HEK293 (cell line): Measurements from ENCODE around the gene VWC2L.

ENCODE experiments used
- CTCF ChIA-PET: fragments of 350-600 bp; formaldehyde crosslinking; extraction: SDS; loops from one replicate; lab custom pipeline; 2021; ENCODE audit warnings: antibody characterized with exemption; lab: Yijun Ruan, JAX
- POLR2A ChIA-PET: fragments of 300-600 bp; formaldehyde crosslinking; extraction: SDS; loops from one replicate; lab custom pipeline; 2020; ENCODE audit warnings: antibody characterized with exemption, inconsistent platforms; lab: Yijun Ruan, JAX
- H3K27ac ChIP-seq: fragments of 200-500 bp; sonication (Bioruptor generic); 2 replicates; pipeline ENCODE4 v1.5.1; 2014; ENCODE audit warnings: low read depth, low read length, control low read depth, inconsistent platforms; ENCODE audit errors: extremely low read depth
- H3K36me3 ChIP-seq, 2 experiments: fragments of 200-500 bp in 1 of 2; sonication (Bioruptor generic) in 1 of 2; 1 replicate in 1 of 2; 2 replicates in 1 of 2; pipeline ENCODE4 v1.5.1; 2014 to 2017; ENCODE audit warnings: inconsistent platforms in 2 of 2, low read length in 2 of 2; ENCODE audit not compliant: control insufficient read depth in 2 of 2, insufficient read depth in 1 of 2
- H3K4me1 ChIP-seq: fragments of 200-500 bp; sonication (Bioruptor generic); 2 replicates; pipeline ENCODE4 v1.5.1; 2014; ENCODE audit warnings: mild to moderate bottlenecking, low read length, inconsistent platforms; ENCODE audit not compliant: control insufficient read depth, insufficient read depth
- H3K4me3 ChIP-seq: 2 replicates; pipeline ENCODE4 v1.5.1; 2011; ENCODE audit warnings: low read depth, mild to moderate bottlenecking, control low read depth, low read length, moderate library complexity
- H3K9me3 ChIP-seq: fragments of 200-500 bp; sonication (Bioruptor generic); 2 replicates; pipeline ENCODE4 v1.5.1; 2014; ENCODE audit warnings: low read depth, low read length, inconsistent platforms; ENCODE audit not compliant: control insufficient read depth, insufficient read depth
- CTCF ChIP-seq: fragments of 450-650 bp; formaldehyde crosslinking; IDR thresholded peaks from 2 replicates; pipeline ENCODE4 v1.5.1; 2016; ENCODE audit warnings: missing biosample characterization, missing genetic modification characterization
- GLI4 ChIP-seq: fragments of 450-650 bp; formaldehyde crosslinking; IDR thresholded peaks from 2 replicates; pipeline ENCODE4 v1.5.1; 2016; ENCODE audit warnings: missing biosample characterization, missing genetic modification characterization
- OVOL3 ChIP-seq: fragments of 450-650 bp; formaldehyde crosslinking; IDR thresholded peaks from 2 replicates; pipeline ENCODE4 v1.5.1; 2016; ENCODE audit warnings: missing biosample characterization, missing genetic modification characterization
- PRDM1 ChIP-seq: fragments of 450-650 bp; formaldehyde crosslinking; IDR thresholded peaks from 2 replicates; pipeline ENCODE4; 2016; ENCODE audit warnings: missing biosample characterization, missing genetic modification characterization
- REPIN1 ChIP-seq: fragments of 450-650 bp; formaldehyde crosslinking; IDR thresholded peaks from 2 replicates; pipeline ENCODE4 v1.5.1; 2017; ENCODE audit warnings: missing biosample characterization, missing genetic modification characterization, low read depth
- ZBTB49 ChIP-seq: fragments of 450-650 bp; formaldehyde crosslinking; IDR thresholded peaks from 2 replicates; pipeline ENCODE4 v1.5.1; 2016; ENCODE audit warnings: missing biosample characterization, missing genetic modification characterization, low read depth
- ZNF10 ChIP-seq: fragments of 450-650 bp; formaldehyde crosslinking; IDR thresholded peaks from 2 replicates; pipeline ENCODE4 v1.5.1; 2017; ENCODE audit warnings: missing biosample characterization, missing genetic modification characterization
- ZNF112 ChIP-seq: fragments of 450-650 bp; formaldehyde crosslinking; IDR thresholded peaks from 2 replicates; pipeline ENCODE4 v1.5.0; 2017; ENCODE audit warnings: missing biosample characterization, missing genetic modification characterization
- ZNF174 ChIP-seq: fragments of 450-650 bp; formaldehyde crosslinking; IDR thresholded peaks from 2 replicates; pipeline ENCODE4 v1.5.0; 2017; ENCODE audit warnings: missing biosample characterization, mild to moderate bottlenecking, missing genetic modification characterization
- ZNF266 ChIP-seq: fragments of 450-650 bp; formaldehyde crosslinking; IDR thresholded peaks from 2 replicates; pipeline ENCODE4 v1.5.1; 2016; ENCODE audit warnings: missing biosample characterization, missing genetic modification characterization, low read depth
- ZNF350 ChIP-seq: fragments of 450-650 bp; formaldehyde crosslinking; IDR thresholded peaks from 2 replicates; pipeline ENCODE4 v1.5.0; 2017; ENCODE audit warnings: missing biosample characterization, mild to moderate bottlenecking, missing genetic modification characterization
- ZNF354C ChIP-seq: fragments of 450-650 bp; formaldehyde crosslinking; IDR thresholded peaks from 2 replicates; pipeline ENCODE4 v1.5.1; 2016; ENCODE audit warnings: missing biosample characterization, missing genetic modification characterization, low read depth, borderline replicate concordance
- ZNF510 ChIP-seq: fragments of 450-650 bp; formaldehyde crosslinking; IDR thresholded peaks from 2 replicates; pipeline ENCODE4 v1.5.1; 2018; ENCODE audit warnings: mild to moderate bottlenecking, missing genetic modification characterization, missing biosample characterization; ENCODE audit not compliant: insufficient replicate concordance
- ZNF654 ChIP-seq: fragments of 450-650 bp; formaldehyde crosslinking; IDR thresholded peaks from 2 replicates; pipeline ENCODE4 v1.5.1; 2016; ENCODE audit warnings: low read depth, missing biosample characterization, missing genetic modification characterization
- ZNF677 ChIP-seq: fragments of 450-650 bp; IDR thresholded peaks from 2 replicates; pipeline ENCODE4 v1.5.0; 2018; ENCODE audit warnings: missing biosample characterization, mild to moderate bottlenecking, missing genetic modification characterization, moderate library complexity
- ZNF692 ChIP-seq: fragments of 450-650 bp; formaldehyde crosslinking; IDR thresholded peaks from 2 replicates; pipeline ENCODE4 v1.5.1; 2016; ENCODE audit warnings: missing biosample characterization, missing genetic modification characterization
- ZNF707 ChIP-seq: fragments of 450-650 bp; formaldehyde crosslinking; IDR thresholded peaks from 2 replicates; pipeline ENCODE4 v1.5.1; 2016; ENCODE audit warnings: missing biosample characterization, missing genetic modification characterization
- ZNF791 ChIP-seq: fragments of 450-650 bp; formaldehyde crosslinking; IDR thresholded peaks from 2 replicates; pipeline ENCODE4 v1.5.1; 2016; ENCODE audit warnings: missing biosample characterization, missing genetic modification characterization
- ZNF830 ChIP-seq: fragments of 450-650 bp; IDR thresholded peaks from 2 replicates; pipeline ENCODE4 v1.5.0; 2018; ENCODE audit warnings: missing biosample characterization, missing genetic modification characterization, low read depth, mild to moderate bottlenecking, moderate library complexity
- ZXDB ChIP-seq: fragments of 450-650 bp; formaldehyde crosslinking; IDR thresholded peaks from 2 replicates; pipeline ENCODE4 v1.5.1; 2016; ENCODE audit warnings: missing biosample characterization, missing genetic modification characterization
- TF ChIP-seq, protein P1 (sequence below): fragments of 450-650 bp; formaldehyde crosslinking; IDR thresholded peaks from 2 replicates; pipeline ENCODE4 v1.5.1; 2016; ENCODE audit warnings: missing biosample characterization, missing genetic modification characterization

The VWC2L gene

DNA sequence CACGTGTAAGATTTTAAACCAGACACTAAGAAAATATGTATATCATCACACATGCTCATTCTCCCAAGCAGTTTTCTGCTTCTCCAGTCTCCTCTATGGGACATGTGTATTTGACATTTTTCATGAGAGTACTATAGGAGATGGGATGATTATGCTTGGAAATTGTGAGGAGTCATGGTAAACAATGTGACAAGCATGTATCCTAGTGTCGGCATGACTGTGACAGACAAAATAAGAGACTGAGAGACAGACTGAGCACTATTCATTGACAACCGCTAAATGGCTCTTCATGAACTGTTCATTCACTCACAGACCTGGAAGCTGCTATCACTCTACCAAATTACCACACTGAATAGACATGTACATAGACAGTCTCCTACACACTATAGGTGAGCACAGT lies 127.1 kb downstream of the VWC2L start:
- Histone ChIP-seq H3K4me1 (no peaks in the 10 kb centered on the region), H3K4me3 (no peak overlapping the region), H3K36me3 (no peaks in the 10 kb centered on the region), H3K27ac (no peak overlapping the region), H3K9me3 (no peaks in the 10 kb centered on the region)
- ChIA-PET POLR2A (no interaction called here), CTCF (no interaction called here)
- TF ChIP-seq ZNF266 (no peak), GLI4 (no peak), ZXDB (no peak), ZNF510 (tag by site-specific recombination) (no peak), CTCF (tag by site-specific recombination) (no peak), ZNF692 (tag by site-specific recombination) (no peak), REPIN1 (tag by site-specific recombination) (no peak)
- TF ChIP-seq, protein P1, sequence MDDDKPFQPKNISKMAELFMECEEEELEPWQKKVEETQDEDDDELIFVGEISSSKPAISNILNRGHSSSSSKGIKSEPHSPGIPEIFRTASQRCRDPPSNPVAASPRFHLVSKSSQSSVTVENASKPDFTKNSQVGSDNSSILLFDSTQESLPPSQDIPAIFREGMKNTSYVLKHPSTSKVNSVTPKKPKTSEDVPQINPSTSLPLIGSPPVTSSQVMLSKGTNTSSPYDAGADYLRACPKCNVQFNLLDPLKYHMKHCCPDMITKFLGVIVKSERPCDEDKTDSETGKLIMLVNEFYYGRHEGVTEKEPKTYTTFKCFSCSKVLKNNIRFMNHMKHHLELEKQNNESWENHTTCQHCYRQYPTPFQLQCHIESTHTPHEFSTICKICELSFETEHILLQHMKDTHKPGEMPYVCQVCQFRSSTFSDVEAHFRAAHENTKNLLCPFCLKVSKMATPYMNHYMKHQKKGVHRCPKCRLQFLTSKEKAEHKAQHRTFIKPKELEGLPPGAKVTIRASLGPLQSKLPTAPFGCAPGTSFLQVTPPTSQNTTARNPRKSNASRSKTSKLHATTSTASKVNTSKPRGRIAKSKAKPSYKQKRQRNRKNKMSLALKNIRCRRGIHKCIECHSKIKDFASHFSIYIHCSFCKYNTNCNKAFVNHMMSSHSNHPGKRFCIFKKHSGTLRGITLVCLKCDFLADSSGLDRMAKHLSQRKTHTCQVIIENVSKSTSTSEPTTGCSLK (tag by site-specific recombination), result no peak

DNA sequence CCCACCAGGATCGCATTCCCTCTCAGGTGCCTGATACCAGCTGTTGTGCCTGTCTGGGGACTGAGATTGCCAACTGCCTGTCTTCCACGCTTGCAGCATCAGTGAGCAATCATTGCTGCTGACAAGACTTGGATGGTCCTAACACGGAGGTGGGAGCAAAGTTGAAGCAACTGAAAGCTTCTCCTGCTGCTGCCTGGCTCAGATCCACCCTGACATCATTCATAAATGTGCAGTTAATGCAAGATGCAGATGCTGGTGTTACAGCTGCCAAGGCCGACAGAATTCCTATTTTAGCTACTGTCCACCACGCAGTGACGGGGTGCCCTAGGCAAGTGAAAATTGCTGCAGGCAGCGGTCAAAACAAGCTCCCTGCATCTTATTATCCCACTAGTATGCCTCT lies 131.4 kb downstream of the VWC2L start:
- Histone ChIP-seq H3K4me1 (no peaks in the 10 kb centered on the region), H3K27ac (no peak overlapping the region), H3K4me3 (no peak overlapping the region), H3K36me3 (no peaks in the 10 kb centered on the region), H3K9me3 (no peaks in the 10 kb centered on the region)
- ChIA-PET POLR2A (no interaction called here), CTCF (interaction anchor here (1.3 kb wide), 1 partner anchor 79 kb away, joined by 4 read pairs; no protein-coding TSS in a partner anchor)
- TF ChIP-seq ZNF350 (tag by site-specific recombination) (no peak), ZNF112 (tag by site-specific recombination) (no peak), ZBTB49 (no peak), ZNF654 (tag by site-specific recombination) (no peak), ZNF10 (no peak), ZNF354C (tag by site-specific recombination) (no peak), ZNF707 (tag by site-specific recombination) (no peak), ZNF830 (tag by site-specific recombination) (no peak), ZNF174 (tag by site-specific recombination) (no peak), PRDM1 (no peak), CTCF (tag by site-specific recombination) (no peak), OVOL3 (tag by site-specific recombination) (no peak), ZNF677 (tag by site-specific recombination) (no peak), REPIN1 (tag by site-specific recombination) (no peak), ZNF791 (tag by site-specific recombination) (no peak)
